Hematopoietic multipotent progenitor cell treated with erythropoietin and hydrocortisone succinate and interleukin-3 and kit ligand, for 6 days (in vitro differentiated cells): ENCODE measurements around the gene SIDT1.

Experiments used
- DNase-seq: peaks from one replicate; pipeline ENCODE4 v3.0.0-alpha.2; 2015

The SIDT1 gene

GRCh38 chr3:113638910-113639309, 106.6 kb downstream of the SIDT1 start:
- no peak for DNase-seq

GRCh38 chr3:113643583-113643982, 111.2 kb downstream of the SIDT1 start:
- no peak for DNase-seq

GRCh38 chr3:113648524-113648923, 116.2 kb downstream of the SIDT1 start:
- no peak for DNase-seq

GRCh38 chr3:113649174-113649845, 117.0 kb downstream of the SIDT1 start:
- no peak for DNase-seq

GRCh38 chr3:113654310-113654709, 122.0 kb downstream of the SIDT1 start:
- DNase-seq = no peak

- DNase-seq = no peak
These were observed 122.5 kb downstream of the SIDT1 start for GRCh38 chr3:113654851-113655250.

GRCh38 chr3:113658107-113658506, 125.8 kb downstream of the SIDT1 start:
- DNase-seq = no peak

- DNase-seq = no peak
These were observed 126.8 kb downstream of the SIDT1 start for GRCh38 chr3:113659101-113659541.

GRCh38 chr3:113659996-113660395, 127.6 kb downstream of the SIDT1 start:
- DNase-seq = no peak

- DNase-seq = no peak
These were observed 128.1 kb downstream of the SIDT1 start for GRCh38 chr3:113660458-113660857.

GRCh38 chr3:113660896-113661295, 128.5 kb downstream of the SIDT1 start:
- no peak for DNase-seq

GRCh38 chr3:113662824-113663223, 130.5 kb downstream of the SIDT1 start:
- no peak for DNase-seq

GRCh38 chr3:113663324-113663750, 131.0 kb downstream of the SIDT1 start:
- no peak for DNase-seq

- DNase-seq = no peak
These were observed 131.4 kb downstream of the SIDT1 start for GRCh38 chr3:113663761-113664160.

- no peak for DNase-seq
These were observed 132.3 kb downstream of the SIDT1 start for GRCh38 chr3:113664523-113665094.

- peak; percentile 15 for DNase-seq
These were observed 135.7 kb downstream of the SIDT1 start for GRCh38 chr3:113668015-113668414.

- no peak for DNase-seq
These were observed 141.2 kb downstream of the SIDT1 start for GRCh38 chr3:113673593-113673992.

GRCh38 chr3:113676261-113676660, 143.9 kb downstream of the SIDT1 start:
- DNase-seq = no peak

- DNase-seq = no peak
These were observed 145.4 kb downstream of the SIDT1 start for GRCh38 chr3:113677737-113678136.

GRCh38 chr3:113678773-113679172, 146.4 kb downstream of the SIDT1 start:
- no peak for DNase-seq
